ENCODE measurements around the gene THY1.
A peak's percentile ranks its signal among the peaks of the same experiment; 100 is the strongest.

Gene THY1

GRCh38 chr11:119368121-119369034 lies 54.6 kb downstream of the THY1 start:
- DNase-seq = peak in 1 of 2 experiments; percentile 52

GRCh38 chr11:119367661-119368120 lies 55.3 kb downstream of the THY1 start:
- no peak for DNase-seq

Measured in SHP77 (cell line).